Kidney (tissue), 14 donors: ENCODE results near the gene LRRC41. TPM values are rescaled to one million over a fixed set of nuclear protein-coding genes. Genes with fewer than 3 reads are reported as not detected.

Experiments
- DNase-seq, 5 donors: peaks; one replicate each; pipeline ENCODE4 v3.0.0-alpha.2; 2013 to 2020
- FAIRE-seq: peaks from 2 replicates; lab custom pipeline; 2012; peaks lifted over from hg19 to GRCh38; lab: Jason Lieb, UNC
- H3K27ac ChIP-seq, 2 donors: one replicate each; pipeline ENCODE4 v1.7.0; 2013; ENCODE audit warnings: low read depth in 2 of 2, low read length in 2 of 2, inconsistent platforms in 1 of 2
- H3K27me3 ChIP-seq: one replicate; pipeline ENCODE4 v1.7.1; 2013; ENCODE audit warnings: low read length, inconsistent platforms; ENCODE audit not compliant: control insufficient read depth, insufficient read depth
- H3K36me3 ChIP-seq, 3 donors: one replicate each; pipeline versions ENCODE4 v1.7.0 to v1.7.1; 2013; ENCODE audit warnings: low read length in 3 of 3, control low read depth in 1 of 3, inconsistent platforms in 1 of 3; ENCODE audit not compliant: insufficient read depth in 3 of 3, control insufficient read depth in 2 of 3
- H3K4me1 ChIP-seq, 3 donors: one replicate each; pipeline versions ENCODE4 v1.7.0 to v1.7.1; 2013; ENCODE audit warnings: low read length in 3 of 3, inconsistent platforms in 1 of 3, low read depth in 1 of 3; ENCODE audit not compliant: control insufficient read depth in 2 of 3, insufficient read depth in 2 of 3
- H3K4me3 ChIP-seq, 3 donors: one replicate each; pipeline versions ENCODE4 v1.7.0 to v1.8.1; 2013; ENCODE audit warnings: low read length in 3 of 3, control low read depth in 1 of 3, inconsistent platforms in 1 of 3
- H3K9ac ChIP-seq, 3 donors: one replicate each; pipeline versions ENCODE4 v1.7.0 to v1.7.1; 2013; ENCODE audit warnings: low read length in 3 of 3, control low read depth in 1 of 3, inconsistent platforms in 1 of 3
- H3K9me3 ChIP-seq, 3 donors: one replicate each; pipeline versions ENCODE4 v1.7.0 to v1.7.1; 2013; ENCODE audit warnings: low read length in 3 of 3, control low read depth in 1 of 3, inconsistent platforms in 1 of 3; ENCODE audit not compliant: control insufficient read depth in 2 of 3, insufficient read depth in 1 of 3
- CTCF ChIP-seq: IDR thresholded peaks from 3 replicates; pipeline ENCODE4 v1.5.1; 2012; ENCODE audit warnings: mild to moderate bottlenecking, moderate library complexity, borderline replicate concordance; ENCODE audit not compliant: insufficient read depth; ENCODE audit errors: extremely low read depth
- intact Hi-C: fragments of 100-400 bp; cut with DNase I; formaldehyde crosslinking; loops from one replicate; pipeline ENCODE4 v1.11.1; 2022
- polyA plus RNA-seq: library from polyadenylated mRNA; stranded (reverse); fragments of 350-450 nt; fragmentation: Illumina TruSeq; extraction: RNeasy Lipid Tissue Mini Kit (QIAGEN cat#74804); gene quantifications from one replicate; pipeline ENCODE4 v1.2.3, GENCODE V29; 2014; ENCODE audit warnings: low read depth, low replicate concordance; ENCODE audit not compliant: insufficient read depth
- total RNA-seq: library from RNA; stranded (reverse); fragmentation: NEBNext Ultra II Directional; extraction: Animal tissue kit (Norgen Biotek cat#: 25700); gene quantifications from one replicate; pipeline ENCODE4 v1.2.1, GENCODE V29; 2021
- donor health status: control.
- donor health status: control.
- donor health status: control.
- donor health status: control.
- donor health status: control.
- donor health status: DM: yes; HTN: yes; CAD: no.
- donor health status: Normal renal cell carcinoma (clear cell type).

LRRC41 gene
- total and polyA plus RNA-seq, 2 donors from 2014 or later, result 37.4 to 59.6 TPM

DNA sequence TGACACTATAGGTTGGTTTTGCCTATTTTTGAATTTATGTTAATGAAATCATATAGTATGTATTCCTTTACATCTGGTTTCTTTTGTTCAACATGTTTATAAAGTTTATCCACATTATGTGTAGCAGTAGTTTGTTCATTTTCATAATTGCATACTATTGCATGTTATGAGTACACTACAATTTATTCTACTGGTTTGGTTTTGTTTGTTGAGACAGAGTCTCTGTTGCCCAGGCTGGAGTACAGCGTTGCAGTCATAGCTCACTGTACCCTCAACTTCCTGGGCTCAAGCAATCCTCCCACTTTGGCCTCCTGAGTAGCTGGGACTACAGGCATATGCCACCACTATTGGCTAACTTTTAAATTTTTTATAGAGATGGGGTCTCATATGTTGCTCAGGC, 34.8 kb downstream of the LRRC41 start:
- DNase-seq (no peak), FAIRE-seq (no peak)
- H3K27me3 ChIP-seq, result no peaks in the 10 kb centered on the region
- H3K9me3 ChIP-seq, result no peaks in the 10 kb centered on the region
- TF ChIP-seq CTCF, result no peak
- intact Hi-C loops, result no loop called here
- H3K9ac ChIP-seq, result no peak overlapping the region
- H3K4me3 ChIP-seq, result no peak overlapping the region
- H3K27ac ChIP-seq, result no peak overlapping the region
- H3K4me1 ChIP-seq, result no peaks in the 10 kb centered on the region
- H3K36me3 ChIP-seq, result no peaks in the 10 kb centered on the region

DNA sequence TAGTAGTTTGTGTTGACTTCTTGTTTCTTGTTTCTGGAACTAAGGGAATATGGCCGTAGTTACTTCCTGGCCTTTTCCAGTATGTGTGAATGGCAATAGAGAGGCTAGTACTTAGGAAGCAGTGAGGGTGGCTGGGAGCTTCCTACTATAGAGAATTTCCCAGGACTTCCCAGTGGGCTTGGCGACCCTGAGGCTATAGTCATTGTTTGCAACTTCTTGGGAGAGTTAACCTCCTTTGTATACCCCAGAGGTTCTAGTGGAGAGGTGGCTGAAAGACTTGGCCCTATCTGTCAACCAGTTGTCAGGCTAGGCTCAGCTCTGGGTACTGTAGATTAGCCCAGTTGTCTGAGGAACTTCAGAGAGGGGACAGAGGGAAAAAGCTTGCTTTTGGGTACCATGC, 40.3 kb downstream of the LRRC41 start:
- no peak for FAIRE-seq

DNA sequence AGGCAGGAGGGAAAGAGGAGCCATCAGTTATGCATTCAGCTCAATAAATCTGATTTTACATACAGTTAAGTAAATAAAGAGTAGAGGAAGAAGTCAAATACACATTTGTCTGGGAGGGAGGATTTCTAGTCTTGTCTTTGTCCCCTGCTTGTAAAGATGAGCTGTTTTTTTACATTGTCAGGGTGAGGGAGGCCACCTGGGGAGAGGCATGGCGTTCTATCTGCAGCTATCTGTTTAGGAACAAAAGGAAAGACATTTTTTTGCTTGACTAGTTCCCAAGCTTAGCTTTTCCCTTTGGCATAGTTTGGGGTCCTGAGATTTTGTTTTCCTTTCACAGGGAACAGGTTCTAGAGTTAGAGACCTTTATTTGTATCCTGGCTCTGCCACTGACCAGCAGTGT, 40.9 kb downstream of the LRRC41 start:
- DNase-seq, result no peak
- TF ChIP-seq CTCF, result no peak
- H3K4me1 ChIP-seq, result no peaks in the 10 kb centered on the region
- no peaks in the 10 kb centered on the region for H3K27me3 ChIP-seq
- no peaks in the 10 kb centered on the region for H3K36me3 ChIP-seq
- no peak overlapping the region for H3K9ac ChIP-seq
- FAIRE-seq, result no peak
- no peak overlapping the region for H3K4me3 ChIP-seq
- H3K27ac ChIP-seq, result no peak overlapping the region
- no peaks in the 10 kb centered on the region for H3K9me3 ChIP-seq
- intact Hi-C loops, result no loop called here

More for the DNA sequence above, 40.3 kb downstream of the LRRC41 start:
- Histone ChIP-seq H3K4me3 (no peak overlapping the region), H3K36me3 (no peaks in the 10 kb centered on the region), H3K9ac (no peak overlapping the region), H3K9me3 (no peaks in the 10 kb centered on the region), H3K27ac (no peak overlapping the region), H3K27me3 (no peaks in the 10 kb centered on the region), H3K4me1 (no peaks in the 10 kb centered on the region)
- no peak for TF ChIP-seq CTCF
- intact Hi-C loops, result no loop called here
- no peak for DNase-seq

DNA sequence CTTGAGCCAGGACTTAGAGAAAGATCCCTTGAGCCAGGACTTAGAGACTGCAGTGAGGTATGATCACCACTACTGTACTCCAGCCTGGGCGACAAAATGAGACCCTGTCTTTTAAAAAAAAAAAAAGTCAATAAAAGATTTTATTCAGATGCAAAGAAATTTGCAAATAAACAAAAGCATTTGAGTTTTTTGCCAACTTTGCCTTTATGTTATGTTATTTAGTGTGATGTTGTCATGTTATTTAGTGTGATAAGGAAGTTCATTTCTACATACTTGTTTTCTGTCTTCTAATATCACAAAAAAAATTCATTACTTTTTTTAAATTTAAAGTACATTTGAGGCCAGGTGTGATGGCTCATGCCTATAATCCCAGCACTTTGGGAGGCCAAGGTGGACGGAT, 46.9 kb downstream of the LRRC41 start:
- no peak for TF ChIP-seq CTCF
- no peak overlapping the region for H3K27ac ChIP-seq
- H3K4me1 ChIP-seq, result no peaks in the 10 kb centered on the region
- no peaks in the 10 kb centered on the region for H3K27me3 ChIP-seq
- FAIRE-seq (no peak), DNase-seq (no peak)
- intact Hi-C loops, result no loop called here
- H3K4me3 ChIP-seq, result no peak overlapping the region
- no peaks in the 10 kb centered on the region for H3K9me3 ChIP-seq
- no peaks in the 10 kb centered on the region for H3K36me3 ChIP-seq
- no peak overlapping the region for H3K9ac ChIP-seq
